Measurements from ENCODE around the gene CATSPERD. TPM values are rescaled to one million over a fixed set of nuclear protein-coding genes. Genes with fewer than 3 reads are reported as not detected.

Gene CATSPERD
- total RNA-seq, 1 experiment from 2014 or later = 0.50 TPM

- Mint-ChIP-seq H3K36me3 (no peaks in the 10 kb centered on the region), H3K27ac (no peak overlapping the region; the same call in 1 of the 2 replicates), H3K27me3 (ENCODE audit: low read depth) (peaks cover 16% of the 10 kb centered on the region), H3K4me1 (no peaks in the 10 kb centered on the region), H3K4me3 (no peak overlapping the region), H3K9me3 (peaks cover 8% of the 10 kb centered on the region)
- ChIA-PET CTCF (no interaction called here), POLR2A (no interaction called here)
- no peak for ATAC-seq
- TF ChIP-seq ZNF512 (CRISPR knock-in tag; IDR thresholded peaks at IDR 0.05; ENCODE audit: borderline replicate concordance) (no peak), FOXJ3 (CRISPR knock-in tag; IDR thresholded peaks at IDR 0.05; ENCODE audit: borderline replicate concordance) (no peak), RELA (CRISPR knock-in tag; IDR thresholded peaks at IDR 0.05; ENCODE audit: borderline replicate concordance) (no peak), ZNF317 (CRISPR knock-in tag; IDR thresholded peaks at IDR 0.05; ENCODE audit: borderline replicate concordance, low read depth) (no peak), TCF7 (CRISPR knock-in tag; IDR thresholded peaks at IDR 0.05; ENCODE audit: low read depth) (no peak), JAZF1 (CRISPR knock-in tag; IDR thresholded peaks at IDR 0.05) (no peak), ATF1 (CRISPR knock-in tag; IDR thresholded peaks at IDR 0.05) (no peak), ETV6 (CRISPR knock-in tag; IDR thresholded peaks at IDR 0.05) (no peak), ZNF263 (CRISPR knock-in tag; IDR thresholded peaks at IDR 0.05; ENCODE audit: low read depth) (no peak), ZNF425 (CRISPR knock-in tag; conservative IDR thresholded peaks at IDR 0.05) (no peak), ZNF423 (CRISPR knock-in tag; IDR thresholded peaks at IDR 0.05) (no peak), IRF1 (CRISPR knock-in tag; IDR thresholded peaks at IDR 0.05) (no peak), FOXP4 (CRISPR knock-in tag; IDR thresholded peaks at IDR 0.05) (no peak), OVOL2 (CRISPR knock-in tag; IDR thresholded peaks at IDR 0.05; ENCODE audit: borderline replicate concordance) (no peak)
- TF ChIP-seq, protein P1, sequence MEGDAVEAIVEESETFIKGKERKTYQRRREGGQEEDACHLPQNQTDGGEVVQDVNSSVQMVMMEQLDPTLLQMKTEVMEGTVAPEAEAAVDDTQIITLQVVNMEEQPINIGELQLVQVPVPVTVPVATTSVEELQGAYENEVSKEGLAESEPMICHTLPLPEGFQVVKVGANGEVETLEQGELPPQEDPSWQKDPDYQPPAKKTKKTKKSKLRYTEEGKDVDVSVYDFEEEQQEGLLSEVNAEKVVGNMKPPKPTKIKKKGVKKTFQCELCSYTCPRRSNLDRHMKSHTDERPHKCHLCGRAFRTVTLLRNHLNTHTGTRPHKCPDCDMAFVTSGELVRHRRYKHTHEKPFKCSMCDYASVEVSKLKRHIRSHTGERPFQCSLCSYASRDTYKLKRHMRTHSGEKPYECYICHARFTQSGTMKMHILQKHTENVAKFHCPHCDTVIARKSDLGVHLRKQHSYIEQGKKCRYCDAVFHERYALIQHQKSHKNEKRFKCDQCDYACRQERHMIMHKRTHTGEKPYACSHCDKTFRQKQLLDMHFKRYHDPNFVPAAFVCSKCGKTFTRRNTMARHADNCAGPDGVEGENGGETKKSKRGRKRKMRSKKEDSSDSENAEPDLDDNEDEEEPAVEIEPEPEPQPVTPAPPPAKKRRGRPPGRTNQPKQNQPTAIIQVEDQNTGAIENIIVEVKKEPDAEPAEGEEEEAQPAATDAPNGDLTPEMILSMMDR (IDR thresholded peaks at IDR 0.05) = no peak
- TF ChIP-seq, protein P2, sequence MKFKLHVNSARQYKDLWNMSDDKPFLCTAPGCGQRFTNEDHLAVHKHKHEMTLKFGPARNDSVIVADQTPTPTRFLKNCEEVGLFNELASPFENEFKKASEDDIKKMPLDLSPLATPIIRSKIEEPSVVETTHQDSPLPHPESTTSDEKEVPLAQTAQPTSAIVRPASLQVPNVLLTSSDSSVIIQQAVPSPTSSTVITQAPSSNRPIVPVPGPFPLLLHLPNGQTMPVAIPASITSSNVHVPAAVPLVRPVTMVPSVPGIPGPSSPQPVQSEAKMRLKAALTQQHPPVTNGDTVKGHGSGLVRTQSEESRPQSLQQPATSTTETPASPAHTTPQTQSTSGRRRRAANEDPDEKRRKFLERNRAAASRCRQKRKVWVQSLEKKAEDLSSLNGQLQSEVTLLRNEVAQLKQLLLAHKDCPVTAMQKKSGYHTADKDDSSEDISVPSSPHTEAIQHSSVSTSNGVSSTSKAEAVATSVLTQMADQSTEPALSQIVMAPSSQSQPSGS (CRISPR knock-in tag; IDR thresholded peaks at IDR 0.05; ENCODE audit: borderline replicate concordance, low read depth) = no peak
- no peak for DNase-seq (ENCODE audit: low spot score)
Measured at GRCh38 chr19:5742051-5742450, 21.6 kb downstream of the CATSPERD start.
